Activated T-helper 9 cell treated with anti-CD3 and anti-CD28 coated beads, Interleukin-2, amount 50 U/mL, for 16 hours (primary cell): ENCODE results near the gene FBXL20.
A peak's percentile ranks its signal among the peaks of the same experiment; 100 is the strongest.

Source experiments
- DNase-seq: peaks from one replicate; pipeline ENCODE4 v3.0.0-alpha.2; 2020; ENCODE audit warnings: low read depth

The FBXL20 gene

DNA sequence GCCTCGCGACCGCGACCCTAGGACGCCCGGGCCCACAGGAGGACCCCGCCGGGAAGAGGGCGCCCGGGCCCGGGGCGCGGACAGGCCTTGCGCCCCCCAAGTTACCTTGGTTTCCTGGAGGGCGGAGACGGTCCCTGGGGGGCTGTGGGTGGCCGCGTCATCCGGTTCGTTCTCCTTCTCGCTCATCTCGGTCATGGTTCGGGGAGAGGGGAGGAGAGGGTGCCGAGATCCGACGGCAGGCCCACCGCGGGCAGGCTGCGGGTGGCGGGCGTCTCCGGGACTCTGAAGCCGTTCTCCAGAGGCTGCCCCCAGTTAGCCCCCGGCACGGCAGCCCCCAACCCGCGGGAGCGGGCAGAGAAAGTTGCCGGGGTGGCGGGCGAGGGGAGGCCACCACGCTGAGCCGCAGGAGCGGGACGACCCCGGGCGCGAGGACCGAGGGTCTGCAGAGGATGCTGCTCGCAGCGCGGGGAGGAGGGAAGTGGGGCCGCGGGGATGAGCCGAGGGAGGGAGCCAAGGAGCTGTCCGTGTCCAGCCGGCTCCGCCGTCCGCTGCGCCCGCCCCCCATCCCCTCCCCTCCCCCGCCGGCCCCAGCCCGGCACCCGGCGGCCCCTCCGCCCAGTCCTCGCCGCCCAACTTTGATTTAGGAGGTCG is 176.0 kb downstream of the FBXL20 start, which contains the start of gene STAC2:
STAC2 (minus strand) TSS at position 638 of the 651 bp plus-strand sequence; CDS start at position 195, 443 bp downstream.
- no peak for DNase-seq

GRCh38 chr17:39224778-39225307 is 176.6 kb downstream of the FBXL20 start:
- no peak for DNase-seq

- no peak for DNase-seq
Measured at GRCh38 chr17:39223907-39224777, 177.3 kb downstream of the FBXL20 start.

GRCh38 chr17:39222866-39223834 is 178.3 kb downstream of the FBXL20 start:
- no peak for DNase-seq

DNA sequence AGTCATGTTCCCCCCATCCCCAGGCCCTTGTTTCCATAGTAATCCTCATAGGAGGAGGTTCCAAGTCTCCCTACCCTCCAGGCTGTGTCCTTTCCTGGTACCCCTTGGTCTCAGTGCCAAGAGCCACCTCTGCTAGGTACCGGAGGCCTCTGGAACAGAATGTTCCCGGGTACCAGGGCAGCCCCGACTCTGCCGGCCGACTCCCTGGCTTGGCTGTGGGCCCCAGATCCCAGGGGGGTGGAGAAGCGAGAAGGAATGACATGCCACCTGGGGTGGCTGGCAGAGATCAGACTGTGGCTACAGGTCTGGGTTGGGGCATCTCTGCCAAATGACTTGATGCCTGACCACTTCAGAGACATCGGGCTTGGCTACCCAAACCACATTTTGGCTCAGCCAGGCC is 179.3 kb downstream of the FBXL20 start:
- no peak for DNase-seq

- DNase-seq: no peak
Measured at GRCh38 chr17:39221572-39221971, 179.9 kb downstream of the FBXL20 start.

- DNase-seq: no peak
Measured at GRCh38 chr17:39219647-39220154, 181.7 kb downstream of the FBXL20 start.

GRCh38 chr17:39218906-39219305 is 182.5 kb downstream of the FBXL20 start:
- no peak for DNase-seq

DNA sequence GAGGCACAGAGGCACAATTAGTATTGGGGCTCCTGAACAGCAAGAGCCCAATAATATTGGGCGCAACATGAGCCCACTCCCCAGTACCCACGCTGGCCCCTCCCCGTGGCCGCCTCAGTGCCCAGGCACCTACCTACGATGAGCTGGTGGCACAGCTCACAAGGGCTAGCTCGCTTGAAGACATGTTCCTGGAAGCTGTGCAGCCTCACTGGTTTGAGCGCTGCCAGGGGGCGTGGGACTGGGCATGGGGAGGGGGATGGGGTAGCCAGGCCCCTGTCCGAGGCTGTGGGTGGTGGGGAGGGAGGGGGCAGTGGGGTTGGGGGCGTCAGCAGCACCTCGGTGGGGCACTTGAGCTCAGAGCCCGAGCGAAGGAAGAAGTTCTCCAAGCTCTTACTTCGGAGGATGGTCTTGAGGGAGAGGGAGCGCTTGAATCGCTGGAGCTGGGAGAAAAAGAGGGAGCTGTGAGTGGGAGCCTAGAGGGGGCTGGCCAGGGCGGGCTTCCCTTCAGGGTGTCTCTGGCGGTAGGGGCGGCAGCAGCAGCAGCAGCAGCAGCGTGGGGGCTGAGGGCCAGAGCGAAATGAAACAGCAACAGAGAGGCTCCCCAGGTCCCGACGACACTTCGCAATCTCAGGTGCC is 183.6 kb downstream of the FBXL20 start:
- DNase-seq: no peak

- DNase-seq: no peak
Measured at GRCh38 chr17:39213852-39214251, 187.6 kb downstream of the FBXL20 start.

- no peak for DNase-seq
Measured at GRCh38 chr17:39212841-39213480, 188.5 kb downstream of the FBXL20 start.

DNA sequence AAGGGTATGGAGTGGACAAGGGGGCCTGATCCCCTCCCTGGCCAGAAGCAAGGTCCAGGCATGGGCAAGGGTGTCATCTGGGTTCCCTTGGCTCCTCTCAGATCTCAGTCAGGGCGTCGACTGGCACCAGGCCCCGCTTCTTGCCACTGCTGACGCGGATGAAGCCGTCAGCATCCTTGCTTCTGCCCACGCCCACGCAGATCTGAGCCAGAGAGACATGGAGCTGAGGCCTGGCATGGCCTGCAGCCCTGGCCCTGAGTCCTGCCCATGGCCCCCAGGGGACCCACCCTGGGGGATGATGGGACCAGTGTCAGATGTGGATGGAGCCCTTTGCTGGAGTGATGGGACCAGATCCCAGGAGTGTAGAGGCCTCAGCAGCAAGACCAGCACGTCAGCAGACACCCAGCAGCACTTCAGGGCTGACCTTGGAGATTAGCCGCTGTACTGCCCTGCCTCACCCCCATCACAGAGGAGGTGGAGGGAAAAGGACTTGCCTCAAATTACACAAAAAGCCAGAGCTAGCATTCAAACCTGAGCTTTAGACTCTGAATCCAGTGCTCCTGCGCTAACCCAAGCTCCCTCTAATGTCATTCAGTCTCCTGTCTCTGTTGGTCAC is 189.1 kb downstream of the FBXL20 start:
- DNase-seq: no peak

- no peak for DNase-seq
Measured at GRCh38 chr17:39210093-39210434, 191.4 kb downstream of the FBXL20 start.

GRCh38 chr17:39209317-39210092 is 191.9 kb downstream of the FBXL20 start:
- DNase-seq: peak; percentile 66

DNA sequence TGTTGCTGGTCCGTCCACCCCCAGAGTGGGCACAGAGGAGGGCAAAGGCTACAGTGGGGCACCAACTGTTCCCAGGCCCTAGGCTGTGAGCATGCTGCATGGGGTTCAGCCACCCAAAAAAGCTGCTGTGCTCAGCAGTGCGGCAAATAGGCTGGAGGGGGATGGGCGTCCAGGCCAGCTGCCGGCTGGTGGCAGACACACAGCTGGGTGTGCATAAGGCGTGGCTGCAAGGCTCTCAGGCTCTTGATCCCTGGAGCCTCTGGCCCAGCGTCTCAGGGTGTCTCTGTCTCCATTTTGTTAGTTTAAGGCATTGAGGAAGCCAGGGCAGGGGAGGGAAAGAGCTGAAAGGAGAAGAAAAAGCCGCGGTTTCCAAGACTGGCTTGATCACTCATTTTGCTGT is 192.5 kb downstream of the FBXL20 start:
- DNase-seq: no peak

DNA sequence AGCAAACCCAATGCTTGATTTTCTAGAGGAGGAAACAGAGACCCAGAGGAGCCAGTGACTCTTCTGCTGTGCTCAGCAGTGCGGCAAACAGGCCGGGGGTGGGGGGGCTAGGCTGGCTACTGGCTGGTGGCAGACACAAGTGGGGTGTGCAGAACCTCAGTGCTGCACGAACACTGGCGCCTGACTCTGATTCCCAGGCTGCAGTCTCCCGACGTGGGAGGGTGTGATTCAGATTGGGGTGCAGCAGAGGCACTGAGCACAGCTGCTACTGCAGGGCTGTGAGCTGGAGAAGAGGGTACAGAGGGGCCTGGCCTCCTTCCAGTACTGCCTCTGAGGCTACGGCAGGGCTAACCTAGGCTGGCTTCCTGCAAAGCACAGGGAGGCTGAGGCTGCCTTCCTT is 193.3 kb downstream of the FBXL20 start:
- DNase-seq: no peak

DNA sequence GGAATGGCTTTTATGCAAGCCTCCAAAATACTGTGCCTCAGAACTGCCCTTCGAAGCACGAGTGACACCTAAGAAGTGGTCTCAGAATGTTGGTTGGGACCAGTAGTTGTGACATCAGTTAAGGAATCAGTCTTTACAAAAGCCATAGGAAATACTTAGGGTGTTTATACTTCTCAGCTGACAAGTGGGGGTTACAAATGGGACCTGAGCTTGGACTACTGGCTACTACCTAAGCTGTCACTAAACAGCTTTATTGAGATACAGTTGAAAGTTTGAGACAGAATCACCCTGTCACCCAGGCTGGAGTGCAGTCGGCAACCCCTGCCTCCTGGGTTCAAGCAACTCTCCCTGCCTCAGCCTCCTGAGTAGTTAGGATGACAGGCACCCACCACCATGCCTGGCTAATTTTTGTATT is 196.3 kb downstream of the FBXL20 start:
- DNase-seq: no peak

GRCh38 chr17:39204245-39204644 is 197.2 kb downstream of the FBXL20 start:
- DNase-seq: no peak
